Endothelial cell of umbilical vein (primary cell): ENCODE results near the gene MRPL38. TPM values are rescaled to one million over a fixed set of nuclear protein-coding genes. Genes with fewer than 3 reads are reported as not detected.

Experiments
- BruUV-seq: library from RNA; stranded (reverse); fragments of 400-500 nt; replicated peaks from 2 replicates; lab custom pipeline; 2021; lab: Mats Ljungman, UMichigan
- CTCF ChIA-PET: fragments of 300-600, 350-600 bp; sonication (Branson Sonifier 250); formaldehyde crosslinking; loops from one replicate; lab custom pipeline; 2021; ENCODE audit warnings: antibody characterized with exemption, inconsistent platforms; lab: Charles Lee
- POLR2A ChIA-PET: fragments of 300-600, 350-600 bp; sonication (Branson Sonifier 250); formaldehyde crosslinking; loops from one replicate; lab custom pipeline; 2021; ENCODE audit warnings: antibody characterized with exemption, inconsistent platforms; lab: Charles Lee
- DNase-seq: peaks from one replicate; pipeline ENCODE4 v3.0.0-alpha.2; 2011; ENCODE audit warnings: low read depth, low spot score
- FAIRE-seq: peaks from 2 replicates; lab custom pipeline; 2011; peaks lifted over from hg19 to GRCh38; lab: Jason Lieb, UNC
- H2AFZ ChIP-seq: 2 replicates; pipeline ENCODE4 v1.6.0; 2012; ENCODE audit warnings: low read depth, low read length, control low read depth, inconsistent platforms
- H3K27ac ChIP-seq: 2 replicates; pipeline ENCODE4 v1.5.1; 2011; ENCODE audit warnings: low read depth, mild to moderate bottlenecking, control low read depth, low read length, moderate library complexity; ENCODE audit not compliant: insufficient read depth
- H3K27me3 ChIP-seq, 2 experiments: 2 replicates each; pipeline versions ENCODE4 v1.6.0 to v1.6.1; 2011; ENCODE audit warnings: low read length in 2 of 2, mixed read lengths in 1 of 2; ENCODE audit not compliant: control insufficient read depth in 2 of 2, insufficient read depth in 2 of 2
- H3K36me3 ChIP-seq, 2 experiments: 2 replicates in 1 of 2; 3 replicates in 1 of 2; pipeline ENCODE4 v1.5.1; 2011; ENCODE audit warnings: low read length in 2 of 2, mild to moderate bottlenecking in 1 of 2, moderate library complexity in 1 of 2; ENCODE audit not compliant: control insufficient read depth in 2 of 2, insufficient read depth in 2 of 2; ENCODE audit errors: extremely low read depth in 1 of 2
- H3K4me1 ChIP-seq: 3 replicates; pipeline ENCODE4 v1.5.1; 2011; ENCODE audit warnings: mild to moderate bottlenecking, low read length; ENCODE audit not compliant: control insufficient read depth, insufficient read depth; ENCODE audit errors: extremely low read depth
- H3K4me2 ChIP-seq: 2 replicates; pipeline ENCODE4 v1.6.1; 2011; ENCODE audit warnings: low read length, control low read depth, mixed read lengths; ENCODE audit not compliant: insufficient read depth
- H3K4me3 ChIP-seq, 3 experiments: fragments of 200-600 bp in 1 of 3; sonication (generic), shearing (Covaris generic) in 1 of 3; replicated peaks in 1 of 3; 2 replicates each; pipeline ENCODE4 v1.5.1; 2011 to 2016; ENCODE audit warnings: control low read depth in 3 of 3, low read length in 3 of 3, mild to moderate bottlenecking in 2 of 3, inconsistent platforms in 1 of 3, low read depth in 1 of 3, moderate library complexity in 1 of 3; ENCODE audit not compliant: insufficient read depth in 1 of 3
- H3K79me2 ChIP-seq: 2 replicates; pipeline ENCODE4 v1.6.0; 2012; ENCODE audit warnings: low read length, inconsistent platforms; ENCODE audit not compliant: control insufficient read depth, insufficient read depth
- H3K9ac ChIP-seq: replicated peaks from 2 replicates; pipeline ENCODE3; 2011; ENCODE audit warnings: low read length, control low read depth; ENCODE audit not compliant: insufficient read depth; ENCODE audit errors: extremely low read depth
- H3K9me1 ChIP-seq: replicated peaks from 3 replicates; pipeline ENCODE4 v1.6.0; 2011; ENCODE audit warnings: mild to moderate bottlenecking, low read length; ENCODE audit not compliant: control insufficient read depth, insufficient read depth; ENCODE audit errors: extremely low read depth
- H3K9me3 ChIP-seq: replicated peaks from 2 replicates; pipeline ENCODE4 v1.5.1; 2012; ENCODE audit warnings: low read length, inconsistent platforms; ENCODE audit not compliant: control insufficient read depth, insufficient read depth
- H4K20me1 ChIP-seq: replicated peaks from 2 replicates; pipeline ENCODE3; 2011; ENCODE audit warnings: mild to moderate bottlenecking, low read length; ENCODE audit not compliant: control insufficient read depth, insufficient read depth; ENCODE audit errors: extremely low read depth
- CTCF ChIP-seq, 2 donors: IDR thresholded peaks; 1 replicate in 1 of 2; 2 replicates in 1 of 2; pipeline ENCODE4 v1.5.1; 2011; ENCODE audit warnings: low read length in 2 of 2, mild to moderate bottlenecking in 2 of 2, moderate library complexity in 2 of 2, control low read depth in 1 of 2, inconsistent platforms in 1 of 2, low read depth in 1 of 2; ENCODE audit not compliant: insufficient read depth in 1 of 2; ENCODE audit errors: extremely low read depth in 1 of 2
- EZH2 ChIP-seq: IDR thresholded peaks from 2 replicates; pipeline ENCODE4 v1.6.1; 2012; ENCODE audit warnings: borderline replicate concordance, low read depth, mild to moderate bottlenecking, moderate library complexity, low read length, inconsistent platforms; ENCODE audit not compliant: severe bottlenecking
- FOS ChIP-seq: IDR thresholded peaks from 2 replicates; pipeline ENCODE4 v1.6.1; 2011; ENCODE audit warnings: mild to moderate bottlenecking, low read length, moderate library complexity, borderline replicate concordance; ENCODE audit not compliant: insufficient read depth
- GATA2 ChIP-seq: IDR thresholded peaks from 2 replicates; pipeline ENCODE4 v1.7.0; 2011; ENCODE audit warnings: low read depth, mild to moderate bottlenecking, moderate library complexity, mixed read lengths, low read length; ENCODE audit not compliant: insufficient read length, insufficient read depth
- JUN ChIP-seq: IDR thresholded peaks from 2 replicates; pipeline ENCODE4 v1.6.1; 2011; ENCODE audit warnings: borderline replicate concordance, low read depth; ENCODE audit not compliant: insufficient read length, insufficient read depth
- MAX ChIP-seq: IDR thresholded peaks from 2 replicates; pipeline ENCODE4 v1.6.1; 2011; ENCODE audit not compliant: insufficient read depth, insufficient read length
- MYC ChIP-seq: IDR thresholded peaks from one replicate; pipeline ENCODE4 v1.6.1; 2011; ENCODE audit warnings: mild to moderate bottlenecking, low read depth, low read length
- POLR2A ChIP-seq: IDR thresholded peaks from 2 replicates; pipeline ENCODE4 v1.6.1; 2012; ENCODE audit warnings: low read depth, mild to moderate bottlenecking, control low read depth, low read length
- POLR2AphosphoS5 ChIP-seq: IDR thresholded peaks from 2 replicates; pipeline ENCODE4 v1.6.1; 2012; ENCODE audit warnings: low read depth, mild to moderate bottlenecking, control low read depth, low read length, moderate library complexity; ENCODE audit not compliant: insufficient read depth
- dilution Hi-C: fragments of 300-500 bp; cut with MboI; formaldehyde crosslinking; loops from one replicate; pipeline ENCODE4 v1.15.0; 2019; ENCODE audit warnings: low sequenced_read_pairs; ENCODE audit not compliant: extremely low pct_ligation_motif_present
- intact Hi-C: fragments of 100-400 bp; cut with micrococcal nuclease; formaldehyde crosslinking; loops from one replicate; pipeline ENCODE4 v1.10.0; 2022
- polyA plus RNA-seq, 4 experiments: library from polyadenylated mRNA; depleted of rRNA in 3 of 4; stranded (reverse) in 3 of 4; unstranded in 1 of 4; fragments of >200 nt; gene quantifications; 2 replicates each; pipeline versions ENCODE4 v1.2.1 to v1.2.3, GENCODE V29; 2011 to 2012; ENCODE audit warnings: missing spikeins in 1 of 4
- total RNA-seq: library from RNA; stranded (reverse); gene quantifications from 2 replicates; pipeline ENCODE4 v1.2.3, GENCODE V29; 2021

The MRPL38 gene
- total and polyA plus RNA-seq, 2 donors (not counting 3 experiments of a cell fraction or from before 2014, with no cell fraction given) = 82.7 to 93.8 TPM

DNA sequence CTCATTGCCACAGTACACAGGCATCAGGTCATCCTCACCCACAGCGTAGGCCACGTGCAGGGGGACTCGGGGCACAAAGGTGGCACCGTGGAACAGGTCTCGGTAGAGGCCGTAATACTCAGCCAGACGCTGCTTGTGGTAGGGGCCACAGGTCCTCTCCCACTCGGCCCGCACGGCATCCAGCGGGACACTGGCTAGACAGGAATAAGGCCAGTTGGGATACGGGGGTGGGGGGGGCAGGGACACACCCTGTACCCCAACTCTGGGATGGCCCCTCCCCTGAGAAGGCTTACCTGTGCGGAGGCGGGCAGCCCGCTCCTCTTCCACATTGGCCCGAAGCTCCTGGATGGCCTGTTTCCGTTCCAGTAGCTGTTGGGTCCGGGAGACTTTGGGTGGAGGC lies 3.0 kb downstream of the MRPL38 start:
- FAIRE-seq = no peak
- POLR2A ChIA-PET = no interaction called here
- CTCF ChIA-PET = interaction anchor here (2.1 kb wide), 1 partner anchor 24 kb away, joined by 13 read pairs; the partner anchor contains the start of gene TRIM47
- no peaks in the 10 kb centered on the region for H4K20me1 ChIP-seq
- H3K36me3 ChIP-seq = peaks cover 7 to 28% of the 10 kb centered on the region in 2 experiments
- H3K9me3 ChIP-seq = no peaks in the 10 kb centered on the region
- H3K9ac ChIP-seq = no peak overlapping the region
- intact Hi-C loops = no loop called here
- no peaks in the 10 kb centered on the region for H3K9me1 ChIP-seq
- no peak overlapping the region for H2AFZ ChIP-seq
- no TSS peak for BruUV-seq
- no peak overlapping the region for H3K4me2 ChIP-seq
- DNase-seq = no peak
- H3K79me2 ChIP-seq = peaks cover 9% of the 10 kb centered on the region
- dilution Hi-C loops = no loop called here
- TF ChIP-seq EZH2 (no peak), MAX (no peak), POLR2A (no peak), JUN (no peak), MYC (no peak), CTCF (IDR thresholded peaks at IDR 0.05; ENCODE audit: extremely low read depth in 1 of 2, insufficient read depth in 1 of 2, low read depth in 1 of 2, low read length in 2 of 2) (no peak), GATA2 (no peak), POLR2AphosphoS5 (no peak), FOS (no peak)
- peaks cover 16% of the 10 kb centered on the region for H3K4me1 ChIP-seq
- H3K27ac ChIP-seq = no peak overlapping the region
- H3K4me3 ChIP-seq = no peak overlapping the region
- H3K27me3 ChIP-seq = no peaks in the 10 kb centered on the region
